GM13977 (cell line): ENCODE data around the gene CDH13.

ENCODE experiments used
- DNase-seq: peaks from one replicate; pipeline ENCODE4 v3.0.0; 2012; ENCODE audit warnings: low spot score
- in situ Hi-C: fragments of 300-500 bp; cut with MboI; formaldehyde crosslinking; loops from one replicate; pipeline ENCODE4 v1.12.0; 2022; ENCODE audit warnings: low sequenced_read_pairs, low pct_unique_long_range_greater_than_20kb, mixed read lengths, inconsistent platforms; ENCODE audit not compliant: unreplicated experiment
- TF ChIP-seq, protein P1 (sequence below): IDR thresholded peaks from 2 replicates; pipeline ENCODE4 v1.5.1; 2012; ENCODE audit warnings: mild to moderate bottlenecking, control low read depth; ENCODE audit not compliant: insufficient read depth; ENCODE audit errors: extremely low read depth, missing control alignments

CDH13 gene

DNA sequence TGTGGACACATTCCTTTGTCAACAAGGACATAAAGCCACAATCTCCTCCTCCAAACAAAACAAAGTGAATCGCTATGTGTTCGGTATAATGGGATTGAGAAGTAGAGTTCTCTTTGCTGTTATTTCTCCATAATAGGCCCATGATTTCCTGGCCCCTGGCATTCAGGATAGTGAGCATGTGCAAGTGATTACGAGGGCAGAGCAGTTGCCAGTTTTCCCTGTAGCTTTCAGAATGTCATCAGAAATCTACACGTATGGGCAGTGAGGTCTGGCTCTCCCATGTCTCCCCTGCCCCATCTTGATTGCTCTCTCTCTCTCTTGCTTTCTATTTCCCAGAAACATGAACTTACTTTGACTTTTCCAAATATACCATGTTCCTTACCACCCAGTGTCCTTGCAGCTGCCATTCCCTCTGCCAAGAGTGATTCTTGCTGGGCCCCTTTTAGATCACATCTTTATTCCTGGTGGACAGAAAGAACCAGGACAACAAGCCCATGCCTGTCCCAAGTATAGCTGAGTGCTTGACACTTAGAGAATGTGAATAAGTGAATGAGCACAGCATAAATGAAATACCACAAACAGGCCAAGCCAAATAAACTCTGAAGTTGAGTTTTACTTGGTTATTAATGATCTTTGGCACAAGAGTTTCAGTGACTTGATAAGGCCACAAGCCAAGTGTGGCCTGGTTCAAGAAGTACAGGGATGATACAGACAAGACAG is 273.1 kb downstream of the CDH13 start:
- TF ChIP-seq, protein P1, sequence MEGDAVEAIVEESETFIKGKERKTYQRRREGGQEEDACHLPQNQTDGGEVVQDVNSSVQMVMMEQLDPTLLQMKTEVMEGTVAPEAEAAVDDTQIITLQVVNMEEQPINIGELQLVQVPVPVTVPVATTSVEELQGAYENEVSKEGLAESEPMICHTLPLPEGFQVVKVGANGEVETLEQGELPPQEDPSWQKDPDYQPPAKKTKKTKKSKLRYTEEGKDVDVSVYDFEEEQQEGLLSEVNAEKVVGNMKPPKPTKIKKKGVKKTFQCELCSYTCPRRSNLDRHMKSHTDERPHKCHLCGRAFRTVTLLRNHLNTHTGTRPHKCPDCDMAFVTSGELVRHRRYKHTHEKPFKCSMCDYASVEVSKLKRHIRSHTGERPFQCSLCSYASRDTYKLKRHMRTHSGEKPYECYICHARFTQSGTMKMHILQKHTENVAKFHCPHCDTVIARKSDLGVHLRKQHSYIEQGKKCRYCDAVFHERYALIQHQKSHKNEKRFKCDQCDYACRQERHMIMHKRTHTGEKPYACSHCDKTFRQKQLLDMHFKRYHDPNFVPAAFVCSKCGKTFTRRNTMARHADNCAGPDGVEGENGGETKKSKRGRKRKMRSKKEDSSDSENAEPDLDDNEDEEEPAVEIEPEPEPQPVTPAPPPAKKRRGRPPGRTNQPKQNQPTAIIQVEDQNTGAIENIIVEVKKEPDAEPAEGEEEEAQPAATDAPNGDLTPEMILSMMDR: no peak
- in situ Hi-C loops: no loop called here
- no peak for DNase-seq

- DNase-seq: no peak
- TF ChIP-seq, protein P1: no peak
Measured at GRCh38 chr16:82900559-82900958, 273.8 kb downstream of the CDH13 start.

GRCh38 chr16:82911925-82912324 is 285.2 kb downstream of the CDH13 start:
- no peak for DNase-seq
- in situ Hi-C loops: no loop called here
- TF ChIP-seq, protein P1: no peak

More at GRCh38 chr16:82900559-82900958, 273.8 kb downstream of the CDH13 start:
- in situ Hi-C loops: no loop called here

- DNase-seq: no peak
- in situ Hi-C loops: no loop called here
- TF ChIP-seq, protein P1: no peak
Measured at GRCh38 chr16:82915139-82915824, 288.5 kb downstream of the CDH13 start.

- in situ Hi-C loops: no loop called here
- TF ChIP-seq, protein P1: no peak
Measured at GRCh38 chr16:82917886-82918595, 291.3 kb downstream of the CDH13 start.

GRCh38 chr16:82924075-82924854 is 297.5 kb downstream of the CDH13 start:
- TF ChIP-seq, protein P1: no peak
- in situ Hi-C loops: no loop called here
- no peak for DNase-seq

More at GRCh38 chr16:82917886-82918595, 291.3 kb downstream of the CDH13 start:
- no peak for DNase-seq
